ENCODE results near the gene TMEM259. TPM values are rescaled to one million over a fixed set of nuclear protein-coding genes. Genes with fewer than 3 reads are reported as not detected.

The TMEM259 gene
- total RNA-seq, 2 donors from 2014 or later = 183 to 267 TPM

GRCh38 chr19:1017115-1017905 is 3.6 kb downstream of the TMEM259 start:
- no peak overlapping the region for H3K27ac ChIP-seq
- no peaks in the 10 kb centered on the region for H3K9me3 ChIP-seq
- DNase-seq (ENCODE audit: low spot score) (no peak), ATAC-seq (ENCODE audit: insufficient number of reproducible peaks, low FRiP score, low read depth) (no peak)
- H3K4me3 ChIP-seq = peak overlapping the region; percentile 38
- no peak for TF ChIP-seq CTCF (IDR thresholded peaks at IDR 0.05)
- H3K27me3 ChIP-seq (replicated peaks; ENCODE audit: insufficient read depth) = no peaks in the 10 kb centered on the region
- peaks cover 48 to 57% of the 10 kb centered on the region in 2 donors for H3K4me1 ChIP-seq (ENCODE audit: control insufficient read depth in 1 of 2, low read depth in 2 of 2)
- H3K36me3 ChIP-seq = peaks cover 19% of the 10 kb centered on the region

- Histone ChIP-seq H3K9me3 (no peaks in the 10 kb centered on the region), H3K27me3 (replicated peaks; ENCODE audit: insufficient read depth) (no peaks in the 10 kb centered on the region), H3K4me3 (peak overlapping the region; percentile 38), H3K27ac (no peak overlapping the region), H3K4me1 (ENCODE audit: control insufficient read depth in 1 of 2, low read depth in 2 of 2) (peaks cover 44 to 50% of the 10 kb centered on the region in 2 donors), H3K36me3 (peaks cover 26% of the 10 kb centered on the region)
- DNase-seq (ENCODE audit: low spot score) (no peak), ATAC-seq (ENCODE audit: insufficient number of reproducible peaks, low FRiP score, low read depth) (no peak)
- TF ChIP-seq CTCF (IDR thresholded peaks at IDR 0.05) = no peak
Observed at GRCh38 chr19:1016647-1017114, 4.2 kb downstream of the TMEM259 start.

- H3K9me3 ChIP-seq = no peaks in the 10 kb centered on the region
- peaks cover 43 to 49% of the 10 kb centered on the region in 2 donors for H3K4me1 ChIP-seq (ENCODE audit: control insufficient read depth in 1 of 2, low read depth in 2 of 2)
- H3K4me3 ChIP-seq = peak overlapping the region; percentile 11
- peaks cover 31% of the 10 kb centered on the region for H3K36me3 ChIP-seq
- no peak for DNase-seq (ENCODE audit: low spot score)
- H3K27me3 ChIP-seq (replicated peaks; ENCODE audit: insufficient read depth) = no peaks in the 10 kb centered on the region
- ATAC-seq (ENCODE audit: insufficient number of reproducible peaks, low FRiP score, low read depth) = no peak
- no peak overlapping the region for H3K27ac ChIP-seq
- no peak for TF ChIP-seq CTCF (IDR thresholded peaks at IDR 0.05)
Observed at GRCh38 chr19:1015782-1016646, 4.9 kb downstream of the TMEM259 start.

DNA sequence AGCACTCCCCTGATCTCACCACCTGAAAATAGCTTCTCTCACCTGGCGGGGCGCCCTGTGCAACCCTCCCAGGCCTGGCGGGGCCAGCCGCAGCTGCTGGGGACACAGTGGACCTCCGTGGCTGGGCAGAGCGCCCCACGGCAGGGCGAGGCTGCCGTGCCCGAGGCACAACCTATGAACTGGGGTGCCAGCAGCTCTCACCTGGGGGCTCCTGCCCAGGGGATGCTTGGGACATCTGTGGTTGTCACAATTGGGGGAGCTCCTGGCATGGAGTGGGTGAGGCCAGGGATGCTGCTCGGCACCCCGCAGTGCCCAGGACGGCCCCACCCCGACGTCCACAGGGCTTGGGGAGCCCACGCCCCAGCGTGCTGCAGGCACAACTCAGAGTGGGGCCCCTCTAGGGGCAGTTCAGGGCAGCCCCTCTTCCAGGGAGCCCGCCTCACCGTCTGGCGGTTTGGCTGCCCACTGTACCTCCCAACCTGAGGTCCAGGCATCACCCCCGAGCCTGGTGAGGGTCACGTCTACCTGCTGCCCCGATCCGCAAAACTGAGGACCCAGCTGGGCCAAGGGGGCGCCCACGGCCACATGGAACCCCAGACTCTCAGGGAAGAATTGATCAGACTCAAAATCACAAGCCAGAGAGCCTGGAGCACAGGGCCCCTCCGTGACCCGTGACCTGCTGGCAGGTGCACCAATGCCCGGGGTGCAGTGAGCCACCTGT is 5.7 kb downstream of the TMEM259 start:
- ATAC-seq (ENCODE audit: insufficient number of reproducible peaks, low FRiP score, low read depth) = no peak
- Histone ChIP-seq H3K27ac (no peak overlapping the region), H3K4me1 (ENCODE audit: control insufficient read depth in 1 of 2, low read depth in 2 of 2) (peaks cover 43 to 48% of the 10 kb centered on the region in 2 donors)

More for the DNA sequence above, 5.7 kb downstream of the TMEM259 start:
- no peak for TF ChIP-seq CTCF (IDR thresholded peaks at IDR 0.05)
- Histone ChIP-seq H3K27me3 (replicated peaks; ENCODE audit: insufficient read depth) (no peaks in the 10 kb centered on the region), H3K9me3 (no peaks in the 10 kb centered on the region), H3K4me3 (no peak overlapping the region), H3K36me3 (peaks cover 39% of the 10 kb centered on the region)
- DNase-seq (ENCODE audit: low spot score) = no peak

Data from thoracic aorta (tissue), 2 donors.